CD4-positive, alpha-beta T cell (primary cell): ENCODE measurements around the gene YAP1. TPM values are rescaled to one million over a fixed set of nuclear protein-coding genes. Genes with fewer than 3 reads are reported as not detected.

Source experiments
- ATAC-seq: fragments of 200-7000 bp; cut with Tn5 transposase; one replicate; pipeline ENCODE4 v1.10.0; 2022; ENCODE audit warnings: mild to moderate bottlenecking; ENCODE audit not compliant: poor library complexity
- CTCF ChIA-PET: fragments of 350-600 bp; sonication (Branson Sonifier 250); formaldehyde crosslinking; loops from one replicate; lab custom pipeline; 2021; ENCODE audit warnings: antibody characterized with exemption, inconsistent platforms; lab: Charles Lee
- POLR2A ChIA-PET: fragments of 350-600 bp; sonication (Branson Sonifier 250); formaldehyde crosslinking; loops from one replicate; lab custom pipeline; 2021; ENCODE audit warnings: antibody characterized with exemption, inconsistent platforms; lab: Charles Lee
- DNase-seq, 14 experiments: peaks; one replicate each; pipeline ENCODE4 v3.0.0-alpha.2; 2013 to 2020; ENCODE audit warnings: mixed read lengths in 2 of 14
- H3K27ac ChIP-seq, 2 donors: one replicate each; pipeline versions ENCODE4 v1.5.1 to v1.7.0; 2013; ENCODE audit warnings: low read length in 2 of 2, low read depth in 1 of 2, mild to moderate bottlenecking in 1 of 2
- H3K27me3 ChIP-seq, 2 experiments: 1 replicate in 1 of 2; 2 replicates in 1 of 2; pipeline versions ENCODE4 v1.6.1 to v1.7.0; 2013; ENCODE audit warnings: low read length in 2 of 2, control low read depth in 1 of 2, mild to moderate bottlenecking in 1 of 2, moderate library complexity in 1 of 2; ENCODE audit not compliant: insufficient read depth in 2 of 2, control insufficient read depth in 1 of 2
- H3K36me3 ChIP-seq: one replicate; pipeline ENCODE4 v1.6.1; 2013; ENCODE audit warnings: low read length, control low read depth; ENCODE audit not compliant: insufficient read depth
- H3K4me1 ChIP-seq: one replicate; pipeline ENCODE4 v1.6.1; 2013; ENCODE audit warnings: low read length, control low read depth; ENCODE audit not compliant: insufficient read depth
- H3K4me3 ChIP-seq: one replicate; pipeline ENCODE4 v1.5.1; 2013; ENCODE audit warnings: mild to moderate bottlenecking, low read length, moderate library complexity
- H3K9me3 ChIP-seq, 2 experiments: 1 replicate in 1 of 2; 2 replicates in 1 of 2; pipeline versions ENCODE4 v1.6.1 to v1.7.0; 2013; ENCODE audit warnings: low read length in 2 of 2, mild to moderate bottlenecking in 2 of 2, control low read depth in 1 of 2, moderate library complexity in 1 of 2; ENCODE audit not compliant: control insufficient read depth in 1 of 2, insufficient read depth in 1 of 2
- H3K27ac Mint-ChIP-seq: one replicate; pipeline ENCODE4 v1.8.0; 2020; ENCODE audit warnings: mixed read lengths
- H3K27me3 Mint-ChIP-seq: one replicate; pipeline ENCODE4 v1.8.0; 2021; ENCODE audit warnings: mixed read lengths
- H3K36me3 Mint-ChIP-seq: one replicate; pipeline ENCODE4 v1.8.0; 2021; ENCODE audit warnings: low read depth, mixed read lengths
- H3K4me1 Mint-ChIP-seq: one replicate; pipeline ENCODE4 v1.8.0; 2021; ENCODE audit warnings: low read depth, mixed read lengths
- H3K4me3 Mint-ChIP-seq: one replicate; pipeline ENCODE4 v1.8.0; 2020; ENCODE audit warnings: mild to moderate bottlenecking, mixed read lengths
- H3K9me3 Mint-ChIP-seq: one replicate; pipeline ENCODE4 v1.8.0; 2020; ENCODE audit warnings: mixed read lengths
- intact Hi-C, 2 experiments: fragments of 100-400 bp; cut with DNase I in 1 of 2; cut with micrococcal nuclease in 1 of 2; formaldehyde crosslinking; loops; one replicate each; pipeline versions ENCODE4 v1.15.1 to v1.9.0; 2023 to 2025; cut with DNase I, micrococcal nuclease
- total RNA-seq, 174 experiments: library from RNA in 2 of 174; stranded (reverse) in 2 of 174; gene quantifications; one replicate each; pipeline ENCODE4 v1.2.3 and lab custom pipeline; 2021 to 2026
- TF ChIP-seq, protein P1 (sequence below): fragments of 200-600 bp; IDR thresholded peaks from one replicate; pipeline ENCODE4 v1.8.0; 2022; ENCODE audit warnings: antibody characterized with exemption, mild to moderate bottlenecking

Gene YAP1
- total RNA-seq, 2 experiments from 2014 or later, result 0.06 TPM; not detected in 1

DNA sequence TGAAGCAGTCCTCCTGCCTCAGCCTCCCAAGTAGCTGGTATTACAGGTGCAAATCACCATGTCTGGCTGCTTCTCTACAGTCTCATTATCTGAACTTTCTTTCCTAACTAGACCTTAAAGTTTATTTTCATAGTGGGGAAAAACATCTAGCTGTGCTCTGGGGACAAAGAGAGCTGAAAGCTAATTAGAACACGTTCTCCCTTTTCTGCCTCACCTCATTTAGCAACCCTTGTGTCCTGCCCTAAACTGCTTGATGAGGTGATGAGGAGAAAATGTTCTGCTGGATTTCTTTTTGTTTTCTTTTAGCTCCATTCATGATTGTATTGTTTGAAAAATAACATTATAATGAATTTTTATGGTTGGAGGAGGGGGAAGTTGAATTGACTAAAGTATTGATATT lies 84.7 kb downstream of the YAP1 start:
- DNase-seq (no peak), ATAC-seq (no peak)
- Histone ChIP-seq H3K36me3 (no peaks in the 10 kb centered on the region), H3K27ac (no peak overlapping the region), H3K9me3 (no peaks in the 10 kb centered on the region), H3K4me3 (no peak overlapping the region), H3K27me3 (peaks cover 0 to 3% of the 10 kb centered on the region in 2 experiments), H3K4me1 (no peaks in the 10 kb centered on the region)
- Mint-ChIP-seq H3K27me3 (peaks cover 59% of the 10 kb centered on the region), H3K4me3 (no peak overlapping the region), H3K36me3 (no peaks in the 10 kb centered on the region), H3K27ac (no peak overlapping the region), H3K9me3 (no peaks in the 10 kb centered on the region), H3K4me1 (no peaks in the 10 kb centered on the region)
- intact Hi-C loops, result no loop called here
- POLR2A ChIA-PET, result no interaction called here
- TF ChIP-seq, protein P1, sequence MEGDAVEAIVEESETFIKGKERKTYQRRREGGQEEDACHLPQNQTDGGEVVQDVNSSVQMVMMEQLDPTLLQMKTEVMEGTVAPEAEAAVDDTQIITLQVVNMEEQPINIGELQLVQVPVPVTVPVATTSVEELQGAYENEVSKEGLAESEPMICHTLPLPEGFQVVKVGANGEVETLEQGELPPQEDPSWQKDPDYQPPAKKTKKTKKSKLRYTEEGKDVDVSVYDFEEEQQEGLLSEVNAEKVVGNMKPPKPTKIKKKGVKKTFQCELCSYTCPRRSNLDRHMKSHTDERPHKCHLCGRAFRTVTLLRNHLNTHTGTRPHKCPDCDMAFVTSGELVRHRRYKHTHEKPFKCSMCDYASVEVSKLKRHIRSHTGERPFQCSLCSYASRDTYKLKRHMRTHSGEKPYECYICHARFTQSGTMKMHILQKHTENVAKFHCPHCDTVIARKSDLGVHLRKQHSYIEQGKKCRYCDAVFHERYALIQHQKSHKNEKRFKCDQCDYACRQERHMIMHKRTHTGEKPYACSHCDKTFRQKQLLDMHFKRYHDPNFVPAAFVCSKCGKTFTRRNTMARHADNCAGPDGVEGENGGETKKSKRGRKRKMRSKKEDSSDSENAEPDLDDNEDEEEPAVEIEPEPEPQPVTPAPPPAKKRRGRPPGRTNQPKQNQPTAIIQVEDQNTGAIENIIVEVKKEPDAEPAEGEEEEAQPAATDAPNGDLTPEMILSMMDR, result no peak
- CTCF ChIA-PET, result no interaction called here

DNA sequence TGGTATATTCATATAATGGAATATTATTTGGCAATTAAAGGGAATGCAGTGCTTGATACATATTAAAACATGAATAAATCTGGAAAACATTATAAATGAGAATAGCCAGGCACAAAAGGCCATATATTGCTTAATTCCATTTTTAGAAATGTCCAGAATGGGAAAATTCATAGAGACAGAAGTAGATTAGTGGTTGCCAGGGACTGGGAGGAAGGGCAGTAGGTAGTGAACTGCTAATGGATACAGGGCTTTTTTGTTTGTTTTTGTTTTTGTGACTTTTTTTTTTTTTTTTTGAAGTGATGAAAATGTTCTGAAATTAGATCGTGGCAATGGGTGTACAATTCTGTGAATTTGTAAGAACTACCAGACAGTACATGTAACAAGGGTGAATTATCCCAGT lies 86.1 kb downstream of the YAP1 start:
- H3K4me1 Mint-ChIP-seq, result no peaks in the 10 kb centered on the region
- peaks cover 59% of the 10 kb centered on the region for H3K27me3 Mint-ChIP-seq
- no peaks in the 10 kb centered on the region for H3K36me3 Mint-ChIP-seq
- intact Hi-C loops, result no loop called here
- H3K27me3 ChIP-seq, result peaks cover 0 to 3% of the 10 kb centered on the region in 2 experiments
- H3K4me3 ChIP-seq, result no peak overlapping the region
- H3K36me3 ChIP-seq, result no peaks in the 10 kb centered on the region
- no peak overlapping the region for H3K4me3 Mint-ChIP-seq
- H3K9me3 ChIP-seq, result no peaks in the 10 kb centered on the region
- ChIA-PET CTCF (no interaction called here), POLR2A (no interaction called here)
- H3K9me3 Mint-ChIP-seq, result no peaks in the 10 kb centered on the region
- no peak overlapping the region for H3K27ac ChIP-seq
- TF ChIP-seq, protein P1, result no peak
- DNase-seq (no peak), ATAC-seq (no peak)
- no peak overlapping the region for H3K27ac Mint-ChIP-seq
- H3K4me1 ChIP-seq, result no peaks in the 10 kb centered on the region

DNA sequence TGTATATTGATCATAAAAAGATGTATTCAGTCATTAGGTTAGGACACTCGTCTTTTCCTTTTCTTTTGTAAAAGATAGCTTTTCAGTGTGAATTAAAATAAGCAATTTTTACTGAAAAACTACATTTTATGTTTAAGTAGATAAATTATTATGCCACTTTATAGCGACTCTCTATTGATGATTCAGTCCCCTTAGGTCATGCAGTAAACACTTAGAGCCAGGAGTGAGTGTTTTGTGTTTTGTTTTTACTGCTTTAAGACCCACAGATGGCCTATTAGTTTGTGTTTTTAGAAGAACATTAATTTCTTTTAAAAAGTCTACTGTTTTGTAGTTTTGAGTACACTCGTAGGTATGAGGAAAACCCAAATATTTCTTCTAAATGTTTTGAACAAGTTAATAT lies 86.6 kb downstream of the YAP1 start:
- Histone ChIP-seq H3K27me3 (peaks cover 0 to 3% of the 10 kb centered on the region in 2 experiments), H3K9me3 (no peaks in the 10 kb centered on the region), H3K4me1 (no peaks in the 10 kb centered on the region), H3K36me3 (no peaks in the 10 kb centered on the region), H3K4me3 (no peak overlapping the region), H3K27ac (no peak overlapping the region)
- no peaks in the 10 kb centered on the region for H3K36me3 Mint-ChIP-seq
- ATAC-seq (no peak), DNase-seq (no peak)
- no peaks in the 10 kb centered on the region for H3K4me1 Mint-ChIP-seq
- H3K4me3 Mint-ChIP-seq, result no peak overlapping the region
- H3K27ac Mint-ChIP-seq, result no peak overlapping the region
- TF ChIP-seq, protein P1, result no peak
- H3K9me3 Mint-ChIP-seq, result no peaks in the 10 kb centered on the region
- H3K27me3 Mint-ChIP-seq, result peaks cover 59% of the 10 kb centered on the region
- ChIA-PET CTCF (no interaction called here), POLR2A (no interaction called here)
- intact Hi-C loops, result no loop called here
